GM23338 (cell line): ENCODE results near the gene RASGRP1.

Source experiments
- CREB1 ChIP-seq: fragments of 250-450 bp; sonication (Bioruptor Pico); IDR thresholded peaks from 2 replicates; pipeline ENCODE4 v1.5.0; 2020; ENCODE audit warnings: low read depth, mild to moderate bottlenecking, moderate library complexity
- EZH2 ChIP-seq: fragments of 200-600 bp; sonication (generic); IDR thresholded peaks from one replicate; pipeline ENCODE4 v1.8.0; 2017; ENCODE audit warnings: antibody characterized with exemption, mild to moderate bottlenecking, low read depth; ENCODE audit not compliant: unreplicated experiment
- EZH2phosphoT487 ChIP-seq: fragments of 200-600 bp; sonication (generic); IDR thresholded peaks from one replicate; pipeline ENCODE4 v1.8.1; 2018; ENCODE audit warnings: antibody characterized with exemption; ENCODE audit not compliant: unreplicated experiment
- JUNB ChIP-seq: IDR thresholded peaks from one replicate; pipeline ENCODE4 v1.6.1; 2016; ENCODE audit warnings: antibody characterized with exemption; ENCODE audit not compliant: unreplicated experiment
- NANOG ChIP-seq: IDR thresholded peaks from 2 replicates; pipeline ENCODE4 v1.6.1; 2016; ENCODE audit warnings: antibody characterized with exemption, borderline replicate concordance
- POLR2AphosphoS5 ChIP-seq: IDR thresholded peaks from 2 replicates; pipeline ENCODE4 v1.6.1; 2016; ENCODE audit warnings: antibody characterized with exemption, low read depth
- REST ChIP-seq: IDR thresholded peaks from one replicate; pipeline ENCODE4 v1.6.1; 2018; ENCODE audit warnings: antibody characterized with exemption; ENCODE audit not compliant: unreplicated experiment
- STAT1 ChIP-seq: IDR thresholded peaks from one replicate; pipeline ENCODE4 v1.6.1; 2016; ENCODE audit warnings: antibody characterized with exemption; ENCODE audit not compliant: unreplicated experiment
- ZNF114 ChIP-seq: fragments of 250-450 bp; sonication (Bioruptor Pico); IDR thresholded peaks from 2 replicates; pipeline ENCODE4 v1.5.0; 2020; ENCODE audit warnings: mild to moderate bottlenecking, moderate library complexity
- ZNF331 ChIP-seq: fragments of 250-450 bp; sonication (Bioruptor Pico); IDR thresholded peaks from 2 replicates; pipeline ENCODE4 v1.5.0; 2020; ENCODE audit warnings: low read depth, mild to moderate bottlenecking, moderate library complexity
- TF ChIP-seq, protein P1 (sequence below), 2 experiments: fragments of 200-600 bp in 1 of 2; sonication (generic) in 1 of 2; conservative IDR thresholded peaks; 2 replicates each; pipeline versions ENCODE4 v1.5.1 to v1.6.1; 2016 to 2017; ENCODE audit warnings: antibody characterized with exemption in 2 of 2, low read depth in 2 of 2, mild to moderate bottlenecking in 2 of 2, moderate library complexity in 1 of 2
- TF ChIP-seq, protein P2 (sequence below): IDR thresholded peaks from 2 replicates; pipeline ENCODE4 v1.6.1; 2016; ENCODE audit warnings: antibody characterized with exemption

- TF ChIP-seq, protein P1, sequence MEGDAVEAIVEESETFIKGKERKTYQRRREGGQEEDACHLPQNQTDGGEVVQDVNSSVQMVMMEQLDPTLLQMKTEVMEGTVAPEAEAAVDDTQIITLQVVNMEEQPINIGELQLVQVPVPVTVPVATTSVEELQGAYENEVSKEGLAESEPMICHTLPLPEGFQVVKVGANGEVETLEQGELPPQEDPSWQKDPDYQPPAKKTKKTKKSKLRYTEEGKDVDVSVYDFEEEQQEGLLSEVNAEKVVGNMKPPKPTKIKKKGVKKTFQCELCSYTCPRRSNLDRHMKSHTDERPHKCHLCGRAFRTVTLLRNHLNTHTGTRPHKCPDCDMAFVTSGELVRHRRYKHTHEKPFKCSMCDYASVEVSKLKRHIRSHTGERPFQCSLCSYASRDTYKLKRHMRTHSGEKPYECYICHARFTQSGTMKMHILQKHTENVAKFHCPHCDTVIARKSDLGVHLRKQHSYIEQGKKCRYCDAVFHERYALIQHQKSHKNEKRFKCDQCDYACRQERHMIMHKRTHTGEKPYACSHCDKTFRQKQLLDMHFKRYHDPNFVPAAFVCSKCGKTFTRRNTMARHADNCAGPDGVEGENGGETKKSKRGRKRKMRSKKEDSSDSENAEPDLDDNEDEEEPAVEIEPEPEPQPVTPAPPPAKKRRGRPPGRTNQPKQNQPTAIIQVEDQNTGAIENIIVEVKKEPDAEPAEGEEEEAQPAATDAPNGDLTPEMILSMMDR (conservative IDR thresholded peaks at IDR 0.05; ENCODE audit: low read depth in 2 of 2), result no peak
- TF ChIP-seq POLR2AphosphoS5, result no peak
- no peak for TF ChIP-seq CREB1
- no peak for TF ChIP-seq EZH2phosphoT487
- no peak for TF ChIP-seq EZH2
- TF ChIP-seq ZNF331 (CRISPR knock-in tag), result no peak
- TF ChIP-seq, protein P2, sequence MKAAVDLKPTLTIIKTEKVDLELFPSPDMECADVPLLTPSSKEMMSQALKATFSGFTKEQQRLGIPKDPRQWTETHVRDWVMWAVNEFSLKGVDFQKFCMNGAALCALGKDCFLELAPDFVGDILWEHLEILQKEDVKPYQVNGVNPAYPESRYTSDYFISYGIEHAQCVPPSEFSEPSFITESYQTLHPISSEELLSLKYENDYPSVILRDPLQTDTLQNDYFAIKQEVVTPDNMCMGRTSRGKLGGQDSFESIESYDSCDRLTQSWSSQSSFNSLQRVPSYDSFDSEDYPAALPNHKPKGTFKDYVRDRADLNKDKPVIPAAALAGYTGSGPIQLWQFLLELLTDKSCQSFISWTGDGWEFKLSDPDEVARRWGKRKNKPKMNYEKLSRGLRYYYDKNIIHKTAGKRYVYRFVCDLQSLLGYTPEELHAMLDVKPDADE, result no peak
- TF ChIP-seq REST, result no peak
- no peak for TF ChIP-seq NANOG
- TF ChIP-seq STAT1, result no peak
- no peak for TF ChIP-seq ZNF114 (CRISPR knock-in tag)
- no peak for TF ChIP-seq JUNB
These were observed 40.5 kb downstream of the RASGRP1 start for GRCh38 chr15:38524156-38524555.
